Common myeloid progenitor, CD34-positive (primary cell): ENCODE data around the gene RFC5.
A peak's percentile ranks its signal among the peaks of the same experiment; 100 is the strongest.

Source experiments
- CTCF ChIA-PET: fragments of 350-600 bp; sonication (Branson Sonifier 250); formaldehyde crosslinking; loops from one replicate; lab custom pipeline; 2021; ENCODE audit warnings: antibody characterized with exemption; lab: Charles Lee
- POLR2A ChIA-PET: fragments of 350-600 bp; sonication (Branson Sonifier 250); formaldehyde crosslinking; loops from one replicate; lab custom pipeline; 2021; ENCODE audit warnings: antibody characterized with exemption; lab: Charles Lee
- DNase-seq, 3 donors: peaks; one replicate each; pipeline versions ENCODE4 v3.0.0 to v3.0.0-alpha.2; 2013
- H3K27ac ChIP-seq, 2 experiments: 1 replicate in 1 of 2; 2 replicates in 1 of 2; pipeline ENCODE4 v1.7.0; 2013; ENCODE audit warnings: inconsistent platforms in 2 of 2, low read length in 2 of 2, mild to moderate bottlenecking in 2 of 2, low read depth in 1 of 2, moderate library complexity in 1 of 2; ENCODE audit not compliant: severe bottlenecking in 2 of 2, insufficient read depth in 1 of 2, poor library complexity in 1 of 2
- H3K27me3 ChIP-seq, 5 experiments: replicated peaks in 2 of 5; 1 replicate in 3 of 5; 2 replicates in 2 of 5; pipeline versions ENCODE4 v1.6.1 to v1.7.0; 2013; ENCODE audit warnings: low read length in 4 of 5, mild to moderate bottlenecking in 2 of 5, moderate library complexity in 2 of 5, inconsistent platforms in 1 of 5; ENCODE audit not compliant: insufficient read depth in 5 of 5, control insufficient read depth in 4 of 5
- H3K36me3 ChIP-seq, 4 experiments: 1 replicate in 2 of 4; 2 replicates in 2 of 4; pipeline versions ENCODE4 v1.6.1 to v1.7.0; 2013; ENCODE audit warnings: low read length in 3 of 4, control low read depth in 1 of 4, mild to moderate bottlenecking in 1 of 4; ENCODE audit not compliant: control insufficient read depth in 4 of 4, insufficient read depth in 4 of 4
- H3K4me1 ChIP-seq, 4 experiments: 1 replicate in 3 of 4; 2 replicates in 1 of 4; pipeline versions ENCODE4 v1.6.1 to v1.7.1; 2013; ENCODE audit warnings: low read length in 3 of 4, mild to moderate bottlenecking in 3 of 4, control low read depth in 1 of 4, inconsistent platforms in 1 of 4, moderate library complexity in 1 of 4; ENCODE audit not compliant: control insufficient read depth in 4 of 4, insufficient read depth in 4 of 4; ENCODE audit errors: control extremely low read depth in 1 of 4
- H3K4me3 ChIP-seq, 7 experiments: 1 replicate in 4 of 7; 2 replicates in 3 of 7; pipeline versions ENCODE4 v1.5.1 to v1.7.0; 2013; ENCODE audit warnings: mild to moderate bottlenecking in 7 of 7, low read length in 6 of 7, moderate library complexity in 6 of 7, inconsistent platforms in 2 of 7, low read depth in 2 of 7, control low read depth in 1 of 7; ENCODE audit not compliant: insufficient read depth in 4 of 7, control insufficient read depth in 1 of 7; ENCODE audit errors: extremely low read depth in 1 of 7
- H3K9me3 ChIP-seq, 5 experiments: 1 replicate in 4 of 5; 2 replicates in 1 of 5; pipeline versions ENCODE4 v1.6.1 to v1.7.1; 2013; ENCODE audit warnings: low read length in 4 of 5, mild to moderate bottlenecking in 2 of 5, inconsistent platforms in 1 of 5, low read depth in 1 of 5, moderate library complexity in 1 of 5; ENCODE audit not compliant: control insufficient read depth in 4 of 5, insufficient read depth in 2 of 5; ENCODE audit errors: control extremely low read depth in 1 of 5
- WGBS: methylation state at CpG from one replicate; pipeline ENCODE4 v1.1.5; 2013; ENCODE audit not compliant: insufficient coverage; 5-methylcytosine and 5-hydroxymethylcytosine counted together

RFC5 gene

DNA sequence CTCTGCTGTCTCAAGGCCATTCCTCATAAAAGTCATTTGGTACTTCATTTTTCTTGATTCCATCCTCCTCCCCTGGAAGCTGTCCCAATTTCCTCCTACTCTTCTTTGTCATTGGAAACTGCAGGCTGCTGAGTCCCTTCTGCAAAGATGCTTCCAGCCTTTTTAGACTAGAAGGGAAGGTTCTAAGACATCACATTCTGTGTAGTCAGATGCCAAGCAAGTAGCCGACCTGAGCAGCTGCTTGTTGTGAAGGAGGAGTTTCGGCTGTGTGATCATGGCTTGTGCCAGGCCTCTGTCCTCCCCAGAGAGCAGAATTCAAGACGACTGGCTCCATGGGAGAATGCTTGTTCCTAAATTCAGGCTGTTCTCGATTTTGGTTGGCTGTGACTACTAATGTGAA, 8.7 kb downstream of the RFC5 start:
- POLR2A ChIA-PET = no interaction called here

DNA sequence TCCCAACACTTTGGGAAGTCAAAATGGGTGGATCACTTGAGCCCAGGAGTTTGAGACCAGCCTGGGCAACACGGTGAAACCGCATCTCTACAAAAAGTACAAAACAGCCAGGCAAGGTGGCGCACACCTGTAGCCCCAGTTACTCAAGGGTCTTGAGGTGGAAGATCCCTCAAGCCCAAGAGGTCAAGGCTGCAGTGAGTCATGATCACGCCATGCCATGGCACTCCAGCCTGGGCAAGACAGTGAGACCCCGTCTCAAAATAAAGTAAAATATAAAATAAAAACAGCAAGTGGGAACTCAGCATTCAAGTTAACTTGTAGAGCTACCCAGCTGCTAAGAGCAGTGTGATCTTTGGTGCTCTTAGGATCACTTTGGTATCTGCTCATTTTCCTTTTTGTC, 12.7 kb downstream of the RFC5 start:
- no peak overlapping the region for H3K27ac ChIP-seq
- WGBS = 100% methylated on average over 3 of the region's 5 CpGs
- peaks cover 12 to 89% (median 48%) of the 10 kb centered on the region in 4 experiments for H3K36me3 ChIP-seq
- no peak for DNase-seq
- H3K4me3 ChIP-seq = no peak overlapping the region
- no peaks in the 10 kb centered on the region for H3K9me3 ChIP-seq
- no peaks in the 10 kb centered on the region for H3K4me1 ChIP-seq
- ChIA-PET CTCF (no interaction called here), POLR2A (no interaction called here)
- no peaks in the 10 kb centered on the region for H3K27me3 ChIP-seq

More for the DNA sequence above, 8.7 kb downstream of the RFC5 start:
- Histone ChIP-seq H3K9me3 (no peaks in the 10 kb centered on the region), H3K4me1 (no peaks in the 10 kb centered on the region), H3K4me3 (no peak overlapping the region), H3K27me3 (no peaks in the 10 kb centered on the region), H3K36me3 (peaks cover 12 to 82% (median 43%) of the 10 kb centered on the region in 4 experiments), H3K27ac (no peak overlapping the region)
- CTCF ChIA-PET = no interaction called here
- DNase-seq = no peak
- 96% methylated on average over 4 of the region's 4 CpGs for WGBS

DNA sequence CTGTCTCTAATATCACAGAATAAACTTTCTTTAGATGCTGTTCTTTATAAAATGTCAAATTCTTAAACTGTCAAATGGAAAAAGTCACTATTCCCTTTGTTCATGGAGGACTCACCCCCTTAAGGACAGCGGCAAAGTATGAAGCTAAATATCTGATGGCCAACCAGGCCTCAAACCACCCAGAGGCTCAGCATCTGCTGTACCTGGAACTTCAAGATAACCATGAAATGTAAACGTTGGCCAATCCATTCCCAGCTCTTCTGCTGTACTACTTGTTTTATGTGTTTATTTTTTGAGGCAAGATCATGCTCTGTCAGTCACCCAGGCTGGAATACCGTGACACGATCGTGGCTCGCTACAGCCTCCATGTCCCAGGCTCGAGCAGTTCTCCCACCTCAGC, 15.7 kb downstream of the RFC5 start:
- no peak for DNase-seq
- H3K4me3 ChIP-seq = no peak overlapping the region
- 96% methylated on average over 6 of the region's 7 CpGs for WGBS
- POLR2A ChIA-PET = no interaction called here
- no peaks in the 10 kb centered on the region for H3K27me3 ChIP-seq
- H3K27ac ChIP-seq = no peak overlapping the region
- peaks cover 13 to 83% (median 50%) of the 10 kb centered on the region in 4 experiments for H3K36me3 ChIP-seq
- CTCF ChIA-PET = interaction anchor here (1.1 to 2.1 kb wide), 2 partner anchors 9 to 156 kb away, joined by 3 to 5 read pairs; no protein-coding TSS in a partner anchor
- H3K4me1 ChIP-seq = no peaks in the 10 kb centered on the region
- H3K9me3 ChIP-seq = no peaks in the 10 kb centered on the region

DNA sequence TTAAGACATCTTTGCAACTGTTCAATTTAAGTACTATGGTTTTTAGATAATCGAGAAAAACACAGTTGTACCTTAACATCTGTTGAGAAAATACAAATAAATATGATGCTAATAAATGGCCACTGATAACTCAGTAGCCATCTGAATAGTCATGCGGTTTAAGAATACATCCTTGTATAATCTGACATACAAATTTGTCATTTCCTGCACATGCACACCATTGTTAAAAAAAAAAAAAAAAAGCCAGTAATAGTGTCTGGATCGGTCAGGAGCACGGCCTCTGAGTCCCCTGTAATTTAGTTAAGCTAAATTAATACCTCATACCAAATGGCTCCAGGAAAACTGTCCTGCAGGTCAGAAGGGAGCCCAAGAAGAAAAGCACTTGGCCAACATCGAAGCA, 16.8 kb downstream of the RFC5 start:
- ChIA-PET POLR2A (no interaction called here), CTCF (interaction anchor here (0.9 to 2.1 kb wide), 2 partner anchors 157 to 158 kb away, joined by 3 to 5 read pairs; no protein-coding TSS in a partner anchor)
- H3K36me3 ChIP-seq = peaks cover 10 to 81% (median 54%) of the 10 kb centered on the region in 4 experiments
- no peak for DNase-seq
- no peaks in the 10 kb centered on the region for H3K27me3 ChIP-seq
- H3K4me3 ChIP-seq = no peak overlapping the region
- H3K4me1 ChIP-seq = no peaks in the 10 kb centered on the region
- WGBS = 100% methylated on average over 1 of the region's 5 CpGs
- no peaks in the 10 kb centered on the region for H3K9me3 ChIP-seq
- no peak overlapping the region for H3K27ac ChIP-seq

DNA sequence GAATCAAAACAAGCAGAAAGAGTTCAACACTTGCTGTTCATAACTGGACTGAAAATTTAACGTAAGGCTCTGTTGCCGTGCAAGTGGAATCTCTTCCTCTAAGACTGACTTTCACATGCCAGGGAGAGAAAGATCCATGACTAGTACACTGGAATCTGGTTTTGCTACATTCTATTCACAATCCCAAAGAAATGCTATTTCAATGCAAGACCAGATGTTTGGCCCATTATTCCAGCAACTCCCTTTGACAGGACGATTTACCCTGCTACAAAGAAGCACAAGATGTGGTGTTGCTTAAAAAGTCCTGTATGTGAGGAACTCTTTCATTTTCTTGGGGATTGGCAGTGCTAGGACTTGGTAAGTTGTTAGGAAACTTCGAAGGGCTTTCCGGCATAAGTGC, 17.4 kb downstream of the RFC5 start:
- WGBS = 98% methylated on average over 4 of the region's 5 CpGs
- ChIA-PET POLR2A (no interaction called here), CTCF (no interaction called here)
- Histone ChIP-seq H3K27ac (no peak overlapping the region), H3K36me3 (peaks cover 10 to 79% (median 55%) of the 10 kb centered on the region in 4 experiments), H3K27me3 (no peaks in the 10 kb centered on the region), H3K9me3 (no peaks in the 10 kb centered on the region), H3K4me1 (no peaks in the 10 kb centered on the region), H3K4me3 (no peak overlapping the region)
- DNase-seq = no peak

DNA sequence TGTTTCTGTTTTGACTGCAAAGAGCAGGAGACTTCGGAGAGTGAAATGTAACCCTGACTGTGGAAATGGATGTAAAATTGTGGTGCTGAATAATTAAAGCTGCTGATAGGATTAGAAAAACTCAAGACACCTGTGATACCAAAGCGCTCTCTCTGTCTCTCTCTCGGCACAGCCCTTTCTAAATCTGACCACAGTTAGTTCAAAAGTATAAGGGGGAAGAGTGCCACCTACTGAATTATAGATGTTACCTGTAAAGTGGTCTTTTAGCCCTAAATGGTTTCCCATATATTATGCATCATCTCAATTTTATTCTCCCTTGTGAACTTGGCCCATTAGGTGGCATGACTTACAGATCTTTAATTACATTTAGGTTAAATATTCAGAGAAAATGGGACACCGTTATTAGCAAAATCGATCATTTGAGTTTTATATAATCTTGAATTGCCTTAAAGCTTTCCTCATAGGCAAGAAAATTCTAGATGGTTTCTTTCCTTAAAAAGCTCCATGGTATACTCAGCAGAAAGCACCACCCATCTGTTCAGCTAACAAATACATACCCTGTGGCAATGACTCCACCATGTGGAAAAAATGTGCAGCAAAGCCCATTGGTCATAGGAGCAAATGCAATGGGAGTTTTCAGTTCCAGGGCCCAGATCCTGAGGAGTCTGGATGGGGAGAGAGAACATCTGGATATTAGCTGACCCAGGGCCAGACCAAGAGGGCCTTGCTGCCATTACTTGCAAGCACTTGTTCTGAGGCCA, 18.1 kb downstream of the RFC5 start:
- Histone ChIP-seq H3K27me3 (no peaks in the 10 kb centered on the region), H3K4me1 (no peaks in the 10 kb centered on the region), H3K36me3 (peaks cover 10 to 77% (median 54%) of the 10 kb centered on the region in 4 experiments), H3K27ac (no peak overlapping the region), H3K9me3 (no peaks in the 10 kb centered on the region), H3K4me3 (no peak overlapping the region)
- POLR2A ChIA-PET = no interaction called here
- CTCF ChIA-PET = interaction anchor here (1.1 to 2.7 kb wide), 2 partner anchors 21 to 160 kb away, joined by 3 to 14 read pairs; no protein-coding TSS in a partner anchor
- 97% methylated on average over 3 of the region's 5 CpGs for WGBS
- peak in 1 of 3 donors; percentile 6 for DNase-seq
